ENCODE measurements around the gene KDM1A.

Gene KDM1A

GRCh38 chr1:23097316-23097715 is 78.0 kb downstream of the KDM1A start:
- TF ChIP-seq, protein P1, sequence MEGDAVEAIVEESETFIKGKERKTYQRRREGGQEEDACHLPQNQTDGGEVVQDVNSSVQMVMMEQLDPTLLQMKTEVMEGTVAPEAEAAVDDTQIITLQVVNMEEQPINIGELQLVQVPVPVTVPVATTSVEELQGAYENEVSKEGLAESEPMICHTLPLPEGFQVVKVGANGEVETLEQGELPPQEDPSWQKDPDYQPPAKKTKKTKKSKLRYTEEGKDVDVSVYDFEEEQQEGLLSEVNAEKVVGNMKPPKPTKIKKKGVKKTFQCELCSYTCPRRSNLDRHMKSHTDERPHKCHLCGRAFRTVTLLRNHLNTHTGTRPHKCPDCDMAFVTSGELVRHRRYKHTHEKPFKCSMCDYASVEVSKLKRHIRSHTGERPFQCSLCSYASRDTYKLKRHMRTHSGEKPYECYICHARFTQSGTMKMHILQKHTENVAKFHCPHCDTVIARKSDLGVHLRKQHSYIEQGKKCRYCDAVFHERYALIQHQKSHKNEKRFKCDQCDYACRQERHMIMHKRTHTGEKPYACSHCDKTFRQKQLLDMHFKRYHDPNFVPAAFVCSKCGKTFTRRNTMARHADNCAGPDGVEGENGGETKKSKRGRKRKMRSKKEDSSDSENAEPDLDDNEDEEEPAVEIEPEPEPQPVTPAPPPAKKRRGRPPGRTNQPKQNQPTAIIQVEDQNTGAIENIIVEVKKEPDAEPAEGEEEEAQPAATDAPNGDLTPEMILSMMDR (IDR thresholded peaks at IDR 0.05; ENCODE audit: low read depth, low read length) = no peak
- no peaks in the 10 kb centered on the region for H3K9me3 ChIP-seq (ENCODE audit: severe bottlenecking)
- no peaks in the 10 kb centered on the region for H3K27me3 ChIP-seq (ENCODE audit: insufficient read depth, low read depth, severe bottlenecking)
- DNase-seq = no peak
- H3K27ac ChIP-seq = no peak overlapping the region
- H3K4me3 ChIP-seq (ENCODE audit: low read depth, low read length) = no peak overlapping the region
- H3K36me3 ChIP-seq = peaks cover 21% of the 10 kb centered on the region

GRCh38 chr1:23098463-23099170 is 79.3 kb downstream of the KDM1A start:
- Histone ChIP-seq H3K27me3 (ENCODE audit: insufficient read depth, low read depth, severe bottlenecking) (no peaks in the 10 kb centered on the region), H3K9me3 (ENCODE audit: severe bottlenecking) (no peaks in the 10 kb centered on the region), H3K36me3 (peaks cover 10% of the 10 kb centered on the region), H3K27ac (peak overlapping the region; percentile 91), H3K4me3 (ENCODE audit: low read depth, low read length) (no peak overlapping the region)
- TF ChIP-seq, protein P1 (IDR thresholded peaks at IDR 0.05; ENCODE audit: low read depth, low read length) = peak; percentile 91
- peak; percentile 52 for DNase-seq

- TF ChIP-seq, protein P1 (IDR thresholded peaks at IDR 0.05; ENCODE audit: low read depth, low read length) = no peak
- Histone ChIP-seq H3K27me3 (ENCODE audit: insufficient read depth, low read depth, severe bottlenecking) (no peaks in the 10 kb centered on the region), H3K36me3 (peaks cover 4% of the 10 kb centered on the region), H3K27ac (peak overlapping the region; percentile 91), H3K9me3 (ENCODE audit: severe bottlenecking) (no peaks in the 10 kb centered on the region), H3K4me3 (ENCODE audit: low read depth, low read length) (no peak overlapping the region)
- no peak for DNase-seq
Measured at GRCh38 chr1:23099171-23099536, 79.9 kb downstream of the KDM1A start.

DNA sequence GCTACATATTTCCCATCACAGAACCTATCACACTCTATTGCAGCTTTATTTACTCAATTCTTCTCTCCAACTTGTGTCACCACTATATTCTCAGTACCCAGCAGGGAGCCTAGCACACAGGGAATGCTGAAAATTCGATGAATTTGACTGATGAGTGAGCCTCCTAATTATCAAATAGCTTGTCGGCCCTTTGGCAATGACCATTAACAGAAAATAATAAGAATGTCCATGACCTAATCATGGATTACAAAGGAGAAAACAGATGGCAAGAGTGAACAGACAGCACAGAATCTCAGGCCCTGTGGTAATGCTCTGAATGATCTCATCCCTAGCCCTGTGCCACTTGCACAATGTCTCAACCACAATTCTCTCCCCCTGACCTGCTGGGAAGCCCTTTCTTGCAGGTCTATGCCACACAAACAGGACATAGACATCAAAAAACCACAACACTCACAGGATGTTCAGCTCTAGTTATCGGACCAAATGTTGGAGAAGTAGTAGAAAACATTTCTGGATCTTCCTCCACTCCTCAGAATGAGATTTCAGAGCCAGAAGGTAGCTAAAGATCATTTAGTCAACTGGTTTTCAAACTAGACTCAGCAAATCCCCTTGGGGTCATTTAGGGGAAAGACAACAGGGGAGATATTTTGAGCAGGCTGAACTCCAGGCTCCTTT is 80.9 kb downstream of the KDM1A start:
- H3K27me3 ChIP-seq (ENCODE audit: insufficient read depth, low read depth, severe bottlenecking) = no peaks in the 10 kb centered on the region
- TF ChIP-seq, protein P1 (IDR thresholded peaks at IDR 0.05; ENCODE audit: low read depth, low read length) = no peak
- H3K27ac ChIP-seq = peak overlapping the region; percentile 91
- peak; percentile 73 for DNase-seq
- no peaks in the 10 kb centered on the region; the same call in none of the 2 replicates for H3K36me3 ChIP-seq
- no peaks in the 10 kb centered on the region for H3K9me3 ChIP-seq (ENCODE audit: severe bottlenecking)
- peak overlapping the region; percentile 20; the same call in 1 of the 2 replicates for H3K4me3 ChIP-seq (ENCODE audit: low read depth, low read length)

DNA sequence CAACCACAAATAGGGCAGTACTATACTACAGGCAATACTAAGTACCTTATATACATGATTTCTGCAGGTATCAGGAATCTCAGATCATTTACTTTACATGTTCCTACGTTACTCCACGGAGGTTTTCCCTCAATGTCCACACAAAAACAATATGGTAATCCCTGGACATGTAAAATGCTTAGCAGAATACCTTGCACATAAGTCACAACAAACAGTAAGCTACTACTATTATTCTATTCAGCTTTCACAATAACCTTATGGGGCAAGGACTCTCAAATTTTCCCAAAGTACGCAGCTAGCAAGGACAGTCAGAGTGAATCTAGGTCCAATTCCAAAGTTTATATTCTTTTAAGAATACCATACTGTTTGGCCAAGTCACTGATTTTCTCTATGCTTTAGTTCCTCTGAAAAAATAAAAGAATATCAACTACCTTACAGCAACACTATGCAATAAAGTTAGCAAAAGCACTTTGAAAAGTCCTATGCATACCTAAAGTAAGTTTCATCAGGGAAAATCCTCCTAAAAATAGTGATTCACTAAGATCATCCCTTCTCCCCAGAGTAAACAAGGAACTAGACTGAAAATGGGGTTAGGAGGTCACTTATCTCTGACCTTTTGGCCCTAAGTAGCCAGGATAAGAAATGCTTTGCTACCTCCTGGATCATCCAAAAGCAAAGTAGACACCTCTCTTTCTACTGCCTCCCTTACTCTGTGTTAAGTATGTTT is 82.0 kb downstream of the KDM1A start:
- TF ChIP-seq, protein P1 (IDR thresholded peaks at IDR 0.05; ENCODE audit: low read depth, low read length) = no peak
- H3K9me3 ChIP-seq (ENCODE audit: severe bottlenecking) = no peaks in the 10 kb centered on the region
- H3K27ac ChIP-seq = peak overlapping the region; percentile 91
- no peaks in the 10 kb centered on the region for H3K27me3 ChIP-seq (ENCODE audit: insufficient read depth, low read depth, severe bottlenecking)
- peaks cover 4% of the 10 kb centered on the region for H3K36me3 ChIP-seq
- peak overlapping the region; percentile 20; the same call in 1 of the 2 replicates for H3K4me3 ChIP-seq (ENCODE audit: low read depth, low read length)
- DNase-seq = no peak

All from WERI-Rb-1 (cell line).